Astrocyte (in vitro differentiated cells and primary cell): Measurements from ENCODE around the gene WFS1.

Experiments used
- EZH2 ChIP-seq: IDR thresholded peaks from 2 replicates; pipeline ENCODE4 v1.6.1; 2012; ENCODE audit warnings: mild to moderate bottlenecking, low read length, inconsistent platforms; ENCODE audit not compliant: insufficient read depth
- TF ChIP-seq, protein P1 (sequence below): IDR thresholded peaks from 2 replicates; pipeline ENCODE4 v1.5.1; 2011; ENCODE audit warnings: low read depth, mild to moderate bottlenecking, inconsistent platforms, low read length, moderate library complexity; ENCODE audit not compliant: insufficient read depth

DNA sequence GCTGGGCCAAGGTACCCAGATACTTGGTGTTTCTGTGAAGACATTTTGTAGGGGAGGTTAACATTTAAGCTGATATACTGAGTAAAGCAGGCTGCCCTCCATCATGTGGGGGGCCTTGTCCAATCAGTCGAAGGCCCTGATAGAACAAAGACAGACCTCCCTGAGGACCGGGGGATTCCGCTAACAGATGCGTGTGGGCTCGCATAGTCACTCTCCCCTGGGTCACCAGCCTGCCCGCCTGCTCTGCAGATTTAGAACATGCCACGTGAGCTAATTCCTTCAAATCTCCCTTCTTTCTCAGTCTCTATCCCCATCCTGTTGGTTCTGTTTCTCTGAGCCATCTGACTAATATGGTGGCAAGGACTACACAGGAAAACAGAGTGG lies 60.7 kb downstream of the WFS1 start:
- TF ChIP-seq, protein P1, sequence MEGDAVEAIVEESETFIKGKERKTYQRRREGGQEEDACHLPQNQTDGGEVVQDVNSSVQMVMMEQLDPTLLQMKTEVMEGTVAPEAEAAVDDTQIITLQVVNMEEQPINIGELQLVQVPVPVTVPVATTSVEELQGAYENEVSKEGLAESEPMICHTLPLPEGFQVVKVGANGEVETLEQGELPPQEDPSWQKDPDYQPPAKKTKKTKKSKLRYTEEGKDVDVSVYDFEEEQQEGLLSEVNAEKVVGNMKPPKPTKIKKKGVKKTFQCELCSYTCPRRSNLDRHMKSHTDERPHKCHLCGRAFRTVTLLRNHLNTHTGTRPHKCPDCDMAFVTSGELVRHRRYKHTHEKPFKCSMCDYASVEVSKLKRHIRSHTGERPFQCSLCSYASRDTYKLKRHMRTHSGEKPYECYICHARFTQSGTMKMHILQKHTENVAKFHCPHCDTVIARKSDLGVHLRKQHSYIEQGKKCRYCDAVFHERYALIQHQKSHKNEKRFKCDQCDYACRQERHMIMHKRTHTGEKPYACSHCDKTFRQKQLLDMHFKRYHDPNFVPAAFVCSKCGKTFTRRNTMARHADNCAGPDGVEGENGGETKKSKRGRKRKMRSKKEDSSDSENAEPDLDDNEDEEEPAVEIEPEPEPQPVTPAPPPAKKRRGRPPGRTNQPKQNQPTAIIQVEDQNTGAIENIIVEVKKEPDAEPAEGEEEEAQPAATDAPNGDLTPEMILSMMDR = no peak
- no peak for TF ChIP-seq EZH2
